ENCODE measurements around the gene UGT1A8. TPM values are rescaled to one million over a fixed set of nuclear protein-coding genes. Genes with fewer than 3 reads are reported as not detected.

The UGT1A8 gene
- total and polyA plus RNA-seq, 8 donors: not detected

DNA sequence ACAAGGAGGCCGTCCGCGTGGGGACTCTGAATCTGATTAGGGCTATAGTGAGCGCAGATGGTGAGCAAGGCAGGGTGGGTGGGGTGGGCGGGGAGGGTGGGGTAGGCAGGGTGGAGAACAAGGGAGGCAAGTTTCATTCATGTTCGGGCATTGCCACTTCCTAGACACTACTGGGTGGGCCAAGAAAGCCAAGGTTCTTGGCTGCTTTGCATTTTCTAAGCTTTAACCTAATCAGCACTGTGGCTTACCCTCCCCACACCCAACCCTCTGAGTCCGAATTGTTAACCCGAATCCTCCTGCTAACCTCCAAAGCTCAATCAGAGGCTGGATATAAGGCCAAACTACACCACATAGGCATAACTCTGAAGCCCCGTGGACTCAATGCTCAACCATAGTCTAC, 178.8 kb downstream of the UGT1A8 start:
- no peak overlapping the region for H3K4me3 ChIP-seq
- intact Hi-C loops (cut with DNase I): no loop called here
- H3K36me3 ChIP-seq: no peaks in the 10 kb centered on the region
- H3K9me3 ChIP-seq: no peaks in the 10 kb centered on the region
- TF ChIP-seq, protein P1, sequence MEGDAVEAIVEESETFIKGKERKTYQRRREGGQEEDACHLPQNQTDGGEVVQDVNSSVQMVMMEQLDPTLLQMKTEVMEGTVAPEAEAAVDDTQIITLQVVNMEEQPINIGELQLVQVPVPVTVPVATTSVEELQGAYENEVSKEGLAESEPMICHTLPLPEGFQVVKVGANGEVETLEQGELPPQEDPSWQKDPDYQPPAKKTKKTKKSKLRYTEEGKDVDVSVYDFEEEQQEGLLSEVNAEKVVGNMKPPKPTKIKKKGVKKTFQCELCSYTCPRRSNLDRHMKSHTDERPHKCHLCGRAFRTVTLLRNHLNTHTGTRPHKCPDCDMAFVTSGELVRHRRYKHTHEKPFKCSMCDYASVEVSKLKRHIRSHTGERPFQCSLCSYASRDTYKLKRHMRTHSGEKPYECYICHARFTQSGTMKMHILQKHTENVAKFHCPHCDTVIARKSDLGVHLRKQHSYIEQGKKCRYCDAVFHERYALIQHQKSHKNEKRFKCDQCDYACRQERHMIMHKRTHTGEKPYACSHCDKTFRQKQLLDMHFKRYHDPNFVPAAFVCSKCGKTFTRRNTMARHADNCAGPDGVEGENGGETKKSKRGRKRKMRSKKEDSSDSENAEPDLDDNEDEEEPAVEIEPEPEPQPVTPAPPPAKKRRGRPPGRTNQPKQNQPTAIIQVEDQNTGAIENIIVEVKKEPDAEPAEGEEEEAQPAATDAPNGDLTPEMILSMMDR (IDR thresholded peaks at IDR 0.05): no peak
- DNase-seq (no peak), ATAC-seq (no peak)
- no peaks in the 10 kb centered on the region for H3K4me1 ChIP-seq
- H3K27me3 ChIP-seq: peaks cover 0 to 6% of the 10 kb centered on the region in 2 donors
- no peak overlapping the region for H3K27ac ChIP-seq

GRCh38 chr2:233798335-233799086, 181.1 kb downstream of the UGT1A8 start:
- Histone ChIP-seq H3K4me3 (no peak overlapping the region), H3K27me3 (peaks cover 0 to 6% of the 10 kb centered on the region in 2 donors), H3K36me3 (no peaks in the 10 kb centered on the region), H3K4me1 (no peaks in the 10 kb centered on the region), H3K27ac (no peak overlapping the region), H3K9me3 (no peaks in the 10 kb centered on the region)
- intact Hi-C loops (cut with DNase I): no loop called here
- TF ChIP-seq, protein P1 (IDR thresholded peaks at IDR 0.05): no peak
- DNase-seq: no peak
- ATAC-seq: no peak

DNA sequence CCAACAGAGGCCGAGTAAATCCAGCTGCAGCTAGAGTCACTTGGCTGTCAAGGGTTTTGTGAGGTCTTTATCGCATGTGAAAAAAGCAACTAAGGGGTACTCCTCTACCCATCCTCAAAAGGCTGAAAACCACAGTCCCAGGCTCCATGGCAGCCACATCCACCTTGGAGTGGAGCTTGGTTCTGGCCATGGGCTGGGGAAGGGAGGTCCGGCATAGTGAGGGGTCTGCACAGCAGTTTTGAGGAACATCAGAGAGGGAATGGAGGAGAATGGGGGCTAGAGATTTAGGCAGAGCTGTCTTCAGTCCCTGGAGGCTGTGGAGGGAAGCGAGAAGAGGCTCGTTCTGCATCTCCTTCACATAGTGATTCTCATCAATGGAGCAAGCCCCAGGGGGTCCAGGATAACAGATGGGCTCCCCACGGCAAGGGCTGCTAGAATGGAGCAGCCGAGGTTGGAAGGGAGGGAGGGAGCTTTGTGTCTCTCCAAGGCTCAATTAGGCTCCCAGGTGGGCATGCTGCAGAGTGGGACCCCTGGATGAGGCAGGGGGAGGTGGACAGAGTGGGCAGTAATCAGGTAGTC, 181.7 kb downstream of the UGT1A8 start:
- no peak overlapping the region for H3K4me3 ChIP-seq
- no peaks in the 10 kb centered on the region for H3K27me3 ChIP-seq
- no peak overlapping the region for H3K27ac ChIP-seq
- no peak for ATAC-seq
- intact Hi-C loops (cut with DNase I): no loop called here
- H3K4me1 ChIP-seq: no peaks in the 10 kb centered on the region
- H3K36me3 ChIP-seq: no peaks in the 10 kb centered on the region
- no peaks in the 10 kb centered on the region for H3K9me3 ChIP-seq
- DNase-seq: peak in 1 of 4 donors; percentile 17
- TF ChIP-seq, protein P1 (IDR thresholded peaks at IDR 0.05): no peak

GRCh38 chr2:233799716-233800115, 182.3 kb downstream of the UGT1A8 start:
- intact Hi-C loops (cut with DNase I): no loop called here
- H3K36me3 ChIP-seq: no peaks in the 10 kb centered on the region
- no peaks in the 10 kb centered on the region for H3K27me3 ChIP-seq
- no peak overlapping the region for H3K27ac ChIP-seq
- TF ChIP-seq, protein P1 (IDR thresholded peaks at IDR 0.05): no peak
- H3K9me3 ChIP-seq: no peaks in the 10 kb centered on the region
- DNase-seq (no peak), ATAC-seq (no peak)
- no peak overlapping the region for H3K4me3 ChIP-seq
- no peaks in the 10 kb centered on the region for H3K4me1 ChIP-seq

DNA sequence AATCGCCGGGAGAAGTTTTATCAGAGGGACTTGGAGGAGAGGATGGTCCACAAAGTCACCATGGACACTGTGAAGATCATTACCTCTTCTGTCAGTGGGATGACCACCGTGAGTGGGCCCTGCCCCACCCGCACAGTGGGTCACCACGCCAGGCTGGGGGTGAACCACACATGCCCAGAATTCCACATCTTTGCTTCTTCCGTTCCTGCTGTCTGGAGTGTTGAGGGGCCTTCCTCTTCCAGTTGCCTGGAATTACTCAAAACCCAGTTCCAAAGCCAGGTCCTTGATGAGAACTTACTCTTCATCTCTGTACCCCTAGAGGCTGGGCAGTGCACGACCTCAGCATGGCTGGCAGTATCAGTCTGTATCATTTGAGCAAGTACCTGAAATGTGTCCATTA, 182.8 kb downstream of the UGT1A8 start:
- H3K4me1 ChIP-seq: no peaks in the 10 kb centered on the region
- ATAC-seq (no peak), DNase-seq (peak in 1 of 4 donors; percentile 29)
- no peaks in the 10 kb centered on the region for H3K36me3 ChIP-seq
- H3K27me3 ChIP-seq: no peaks in the 10 kb centered on the region
- no peak overlapping the region for H3K27ac ChIP-seq
- intact Hi-C loops (cut with DNase I): no loop called here
- no peaks in the 10 kb centered on the region for H3K9me3 ChIP-seq
- H3K4me3 ChIP-seq: no peak overlapping the region
- TF ChIP-seq, protein P1 (IDR thresholded peaks at IDR 0.05): no peak

Measured in left lung (tissue), 10 donors.